ENCODE measurements around the gene SYTL3.
"Not testable (repeated sequence)": the region's sequence is repeated elsewhere in the genome, so short reads cannot be mapped to it uniquely, and the experiment has no call there.

Gene SYTL3

DNA sequence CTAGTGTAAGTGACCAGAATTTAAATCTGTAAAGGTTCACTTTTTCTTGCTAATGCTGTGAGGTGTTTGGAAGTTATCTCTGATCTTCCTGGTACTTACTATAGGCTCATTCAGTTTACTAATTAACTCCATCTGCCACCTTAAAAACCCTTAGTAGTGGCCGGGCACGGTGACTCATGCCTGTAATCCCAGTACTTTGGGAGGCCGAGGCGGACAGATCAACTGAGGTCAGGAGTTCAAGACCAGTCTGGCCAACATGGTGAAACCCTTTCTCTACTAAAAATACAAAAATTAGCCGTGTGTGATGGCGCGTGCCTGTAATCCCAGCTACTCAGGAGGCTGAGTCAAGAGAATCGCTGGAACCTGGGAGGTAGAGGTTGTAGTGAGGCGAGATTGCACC is 7.1 kb downstream of the SYTL3 start:
- not testable (repeated sequence) for H3K4me3 Mint-ChIP-seq; ATAC-seq (replicated peaks); H3K9me3 Mint-ChIP-seq; DNase-seq; H3K27ac Mint-ChIP-seq
- H3K36me3 Mint-ChIP-seq = peaks cover 16 to 44% of the 10 kb centered on the region in 2 donors
- peaks cover 22 to 25% of the 10 kb centered on the region in 2 donors for H3K27me3 Mint-ChIP-seq
- peaks cover 25 to 51% of the 10 kb centered on the region in 2 donors for H3K4me1 Mint-ChIP-seq

GRCh38 chr6:158660333-158660754 is 10.5 kb downstream of the SYTL3 start:
- Mint-ChIP-seq H3K27ac (no peak overlapping the region), H3K36me3 (peaks cover 9 to 33% of the 10 kb centered on the region in 2 donors), H3K4me1 (peaks cover 10 to 30% of the 10 kb centered on the region in 2 donors), H3K27me3 (peaks cover 22 to 34% of the 10 kb centered on the region in 2 donors), H3K4me3 (no peak overlapping the region), H3K9me3 (no peaks in the 10 kb centered on the region)
- ATAC-seq (replicated peaks) (peak; percentile 71 to 81), DNase-seq (no peak)

DNA sequence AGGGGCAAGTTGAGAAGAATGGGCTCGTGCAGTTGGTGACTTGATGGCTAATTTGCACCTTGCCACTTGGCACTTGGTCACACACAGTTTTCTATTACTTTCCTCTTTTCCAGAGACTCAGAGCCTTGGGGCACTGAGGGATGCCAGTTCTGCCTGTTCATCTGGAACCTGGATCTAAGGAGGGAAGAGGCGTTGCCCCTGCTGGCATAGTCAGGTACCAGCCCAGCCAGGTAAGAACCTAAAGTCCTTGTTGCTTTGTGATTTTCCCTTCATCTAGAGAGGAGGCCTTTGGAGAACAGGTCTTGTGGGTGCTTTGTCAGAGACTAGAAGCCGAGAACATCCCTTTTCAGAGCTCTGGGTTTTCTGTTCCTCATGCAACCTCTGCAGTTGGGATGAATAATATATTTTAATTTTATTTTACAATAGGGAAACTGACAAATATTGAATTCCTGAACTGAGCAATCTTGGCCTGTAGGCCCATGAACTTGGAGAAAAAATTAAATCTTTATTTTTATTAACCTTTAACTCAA is 11.4 kb downstream of the SYTL3 start:
- no peak overlapping the region for H3K4me3 Mint-ChIP-seq
- no peak for DNase-seq
- ATAC-seq (replicated peaks) = no peak
- H3K27me3 Mint-ChIP-seq = peaks cover 13 to 27% of the 10 kb centered on the region in 2 donors
- H3K9me3 Mint-ChIP-seq = no peaks in the 10 kb centered on the region
- H3K36me3 Mint-ChIP-seq = peaks cover 3 to 25% of the 10 kb centered on the region in 2 donors
- H3K4me1 Mint-ChIP-seq = peaks cover 11 to 26% of the 10 kb centered on the region in 2 donors
- no peak overlapping the region for H3K27ac Mint-ChIP-seq

- Mint-ChIP-seq H3K4me1 (peaks cover 24 to 37% of the 10 kb centered on the region in 2 donors), H3K36me3 (peaks cover 3 to 32% of the 10 kb centered on the region in 2 donors), H3K27ac (no peak overlapping the region), H3K4me3 (no peak overlapping the region), H3K27me3 (peaks cover 12 to 25% of the 10 kb centered on the region in 2 donors), H3K9me3 (no peaks in the 10 kb centered on the region)
- DNase-seq = no peak
- ATAC-seq (replicated peaks) = no peak
Observed at GRCh38 chr6:158662607-158662953, 12.7 kb downstream of the SYTL3 start.

DNA sequence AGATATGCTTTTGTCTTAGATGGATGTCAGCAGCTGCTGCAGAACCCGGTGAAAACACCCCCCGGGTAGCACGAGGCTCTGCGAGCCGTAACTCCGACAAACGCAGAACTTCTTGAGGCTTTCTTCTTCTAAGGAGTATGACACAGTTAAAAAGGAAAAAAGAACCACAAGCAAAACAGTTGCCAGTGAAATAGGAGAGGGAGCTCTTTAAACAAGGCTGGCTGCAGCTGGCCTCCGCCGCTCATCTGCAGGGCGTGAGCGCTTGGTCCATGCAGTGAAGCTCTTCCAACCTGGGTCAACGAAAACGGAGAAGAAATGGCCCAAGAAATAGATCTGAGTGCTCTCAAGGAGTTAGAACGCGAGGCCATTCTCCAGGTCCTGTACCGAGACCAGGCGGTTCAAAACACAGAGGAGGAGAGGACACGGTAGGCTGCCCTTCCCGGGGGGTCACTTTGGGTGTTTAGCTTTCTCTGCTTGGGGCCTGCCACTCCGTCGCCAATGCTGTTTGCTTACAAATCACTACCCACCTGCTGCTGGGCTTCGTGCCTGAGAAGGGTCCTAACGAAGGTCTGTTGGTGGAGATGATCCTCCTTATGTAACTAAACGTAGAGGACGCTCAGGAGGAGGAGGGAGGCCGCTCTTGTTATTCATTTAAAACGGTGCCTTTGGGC is 13.2 kb downstream of the SYTL3 start:
- Mint-ChIP-seq H3K36me3 (peaks cover 3 to 35% of the 10 kb centered on the region in 2 donors), H3K4me1 (peaks cover 26 to 42% of the 10 kb centered on the region in 2 donors), H3K4me3 (peak overlapping the region in 1 of 2 donors; percentile 3), H3K27ac (no peak overlapping the region), H3K9me3 (no peaks in the 10 kb centered on the region), H3K27me3 (peaks cover 12 to 25% of the 10 kb centered on the region in 2 donors)
- DNase-seq = no peak
- ATAC-seq (replicated peaks) = no peak

GRCh38 chr6:158663625-158664165 is 13.8 kb downstream of the SYTL3 start:
- ATAC-seq (replicated peaks) = no peak
- H3K27me3 Mint-ChIP-seq = peaks cover 12 to 25% of the 10 kb centered on the region in 2 donors
- H3K4me3 Mint-ChIP-seq = no peak overlapping the region
- H3K4me1 Mint-ChIP-seq = peaks cover 29 to 47% of the 10 kb centered on the region in 2 donors
- peaks cover 5 to 39% of the 10 kb centered on the region in 2 donors for H3K36me3 Mint-ChIP-seq
- H3K27ac Mint-ChIP-seq = no peak overlapping the region
- no peak for DNase-seq
- H3K9me3 Mint-ChIP-seq = no peaks in the 10 kb centered on the region

DNA sequence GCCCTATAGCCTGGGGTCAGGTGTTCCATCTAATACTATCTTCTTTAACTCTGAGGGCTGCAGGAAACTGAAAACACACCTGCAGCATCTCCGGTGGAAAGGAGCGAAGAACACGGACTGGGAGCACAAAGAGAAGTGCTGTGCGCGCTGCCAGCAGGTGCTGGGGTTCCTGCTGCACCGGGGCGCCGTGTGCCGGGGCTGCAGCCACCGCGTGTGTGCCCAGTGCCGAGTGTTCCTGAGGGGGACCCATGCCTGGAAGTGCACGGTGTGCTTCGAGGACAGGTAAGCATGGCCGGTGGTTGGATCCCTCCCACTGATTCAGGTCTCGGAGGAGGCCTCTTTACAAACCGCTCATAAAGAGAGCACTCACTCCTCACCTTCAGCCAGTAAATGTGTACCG is 15.5 kb downstream of the SYTL3 start:
- H3K4me3 Mint-ChIP-seq = no peak overlapping the region
- no peak overlapping the region for H3K27ac Mint-ChIP-seq
- no peak for DNase-seq
- no peak for ATAC-seq (replicated peaks)
- peaks cover 5 to 37% of the 10 kb centered on the region in 2 donors for H3K36me3 Mint-ChIP-seq
- H3K4me1 Mint-ChIP-seq = peaks cover 27 to 38% of the 10 kb centered on the region in 2 donors
- no peaks in the 10 kb centered on the region for H3K9me3 Mint-ChIP-seq
- H3K27me3 Mint-ChIP-seq = peaks cover 12 to 25% of the 10 kb centered on the region in 2 donors

GRCh38 chr6:158666628-158667359 is 16.9 kb downstream of the SYTL3 start:
- Mint-ChIP-seq H3K9me3 (no peaks in the 10 kb centered on the region), H3K4me3 (peak overlapping the region; percentile 51 to 63), H3K27ac (peak overlapping the region; percentile 94), H3K4me1 (peaks cover 26 to 35% of the 10 kb centered on the region in 2 donors), H3K27me3 (peaks cover 12 to 25% of the 10 kb centered on the region in 2 donors), H3K36me3 (peaks cover 5 to 37% of the 10 kb centered on the region in 2 donors)
- DNase-seq (peak; percentile 38), ATAC-seq (replicated peaks) (peak; percentile 86 to 90)

GRCh38 chr6:158667360-158667981 is 17.6 kb downstream of the SYTL3 start:
- ATAC-seq (replicated peaks) (peak; percentile 72 to 82), DNase-seq (peak; percentile 34)
- Mint-ChIP-seq H3K9me3 (no peaks in the 10 kb centered on the region), H3K36me3 (peaks cover 5 to 37% of the 10 kb centered on the region in 2 donors), H3K4me3 (peak overlapping the region; percentile 51 to 63), H3K27me3 (peaks cover 12 to 25% of the 10 kb centered on the region in 2 donors), H3K27ac (peak overlapping the region; percentile 94), H3K4me1 (peaks cover 26 to 35% of the 10 kb centered on the region in 2 donors)

GRCh38 chr6:158668707-158669103 is 18.9 kb downstream of the SYTL3 start:
- H3K27ac Mint-ChIP-seq = peak overlapping the region; percentile 70
- peaks cover 1 to 29% of the 10 kb centered on the region in 2 donors for H3K36me3 Mint-ChIP-seq
- DNase-seq (no peak), ATAC-seq (replicated peaks) (no peak)
- no peaks in the 10 kb centered on the region for H3K9me3 Mint-ChIP-seq
- H3K27me3 Mint-ChIP-seq = peaks cover 5 to 16% of the 10 kb centered on the region in 2 donors
- peaks cover 22 to 27% of the 10 kb centered on the region in 2 donors for H3K4me1 Mint-ChIP-seq
- H3K4me3 Mint-ChIP-seq = no peak overlapping the region

GRCh38 chr6:158669145-158670035 is 19.5 kb downstream of the SYTL3 start:
- H3K4me1 Mint-ChIP-seq = peaks cover 22 to 27% of the 10 kb centered on the region in 2 donors
- H3K27me3 Mint-ChIP-seq = peaks cover 5 to 19% of the 10 kb centered on the region in 2 donors
- ATAC-seq (replicated peaks) (no peak), DNase-seq (no peak)
- H3K9me3 Mint-ChIP-seq = no peaks in the 10 kb centered on the region
- peak overlapping the region; percentile 82 for H3K27ac Mint-ChIP-seq
- H3K4me3 Mint-ChIP-seq = no peak overlapping the region
- H3K36me3 Mint-ChIP-seq = peaks cover 5 to 34% of the 10 kb centered on the region in 2 donors

DNA sequence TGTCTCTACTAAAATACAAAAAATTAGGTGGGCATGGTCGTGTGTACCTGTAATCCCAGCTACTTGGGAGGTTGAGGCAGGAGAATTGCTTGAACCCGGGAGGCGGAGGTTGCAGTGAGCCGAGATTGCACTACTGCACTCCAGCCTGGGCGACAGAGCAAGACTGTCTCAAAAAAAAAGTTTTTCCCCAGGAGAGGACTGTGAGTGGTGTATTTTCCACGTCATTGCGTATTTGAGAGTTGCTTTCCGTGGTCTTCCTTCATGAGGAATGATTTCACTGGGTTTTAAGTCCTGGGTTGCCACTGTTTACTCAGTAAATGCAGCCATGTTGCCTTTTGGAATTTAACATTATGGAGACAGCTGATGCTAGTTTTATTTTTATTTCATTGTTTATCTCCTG is 22.3 kb downstream of the SYTL3 start:
- peaks cover 11 to 17% of the 10 kb centered on the region in 2 donors for H3K4me1 Mint-ChIP-seq
- not testable (repeated sequence) for H3K27me3 Mint-ChIP-seq

DNA sequence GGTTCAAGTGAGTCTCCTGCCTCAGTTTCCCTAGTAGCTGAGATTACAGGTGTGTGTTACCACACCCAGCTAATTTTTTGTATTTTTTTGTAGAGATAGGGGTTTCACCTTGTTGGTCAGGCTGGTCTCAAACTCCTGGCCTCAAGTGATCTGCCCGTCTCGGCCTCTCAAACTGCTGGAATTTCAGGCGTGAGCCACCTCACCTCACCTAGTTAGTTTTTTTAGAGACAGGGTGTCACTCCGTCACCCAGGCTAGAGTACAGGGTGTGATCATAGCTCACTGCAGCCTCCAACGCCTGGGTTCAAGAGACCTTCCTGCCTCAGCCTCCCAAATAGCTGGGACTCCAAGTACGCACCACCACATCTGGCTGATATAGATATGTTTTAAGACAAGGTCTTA is 22.9 kb downstream of the SYTL3 start:
- Mint-ChIP-seq H3K27ac (no peak overlapping the region), H3K27me3 (peaks cover 0 to 9% of the 10 kb centered on the region in 2 donors), H3K4me1 (peaks cover 5 to 10% of the 10 kb centered on the region in 2 donors), H3K9me3 (no peaks in the 10 kb centered on the region), H3K36me3 (peaks cover 5 to 22% of the 10 kb centered on the region in 2 donors), H3K4me3 (no peak overlapping the region)
- no peak for DNase-seq
- ATAC-seq (replicated peaks) = no peak

More for the DNA sequence above, 22.3 kb downstream of the SYTL3 start:
- not testable (repeated sequence) for H3K9me3 Mint-ChIP-seq; H3K4me3 Mint-ChIP-seq; ATAC-seq (replicated peaks); H3K27ac Mint-ChIP-seq; DNase-seq
- peaks cover 5 to 26% of the 10 kb centered on the region in 2 donors for H3K36me3 Mint-ChIP-seq
